ENCODE data around the gene SLC7A5.
A peak's percentile ranks its signal among the peaks of the same experiment; 100 is the strongest.
"Not testable (repeated sequence)": the region's sequence is repeated elsewhere in the genome, so short reads cannot be mapped to it uniquely, and the experiment has no call there.

SLC7A5 gene

GRCh38 chr16:87789437-87790291 lies 79.6 kb downstream of the SLC7A5 start:
- no peak for DNase-seq

GRCh38 chr16:87788730-87789436 lies 80.4 kb downstream of the SLC7A5 start:
- not testable (repeated sequence) for DNase-seq

GRCh38 chr16:87787451-87788091 lies 81.7 kb downstream of the SLC7A5 start:
- not testable (repeated sequence) for DNase-seq

- DNase-seq, result no peak
These were observed 84.5 kb downstream of the SLC7A5 start for GRCh38 chr16:87784812-87785211.

GRCh38 chr16:87782033-87782432 lies 87.3 kb downstream of the SLC7A5 start:
- no peak for DNase-seq

GRCh38 chr16:87780385-87780989 lies 88.8 kb downstream of the SLC7A5 start:
- peak; percentile 44 to 64 for DNase-seq
